Thyroid gland (tissue), 4 donors: ENCODE measurements around the gene ACYP2. TPM values are rescaled to one million over a fixed set of nuclear protein-coding genes. Genes with fewer than 3 reads are reported as not detected.
"Not testable (repeated sequence)": the region's sequence is repeated elsewhere in the genome, so short reads cannot be mapped to it uniquely, and the experiment has no call there.

Experiments
- DNase-seq, 2 donors: peaks; one replicate each; pipeline ENCODE4 v3.0.0-alpha.2; 2019
- H3K27ac ChIP-seq, 3 donors: fragments of 200-600 bp; sonication (generic); 1 replicate in 2 of 3; 2 replicates in 1 of 3; pipeline ENCODE4 v1.5.1; 2016 to 2019; ENCODE audit warnings: mild to moderate bottlenecking in 1 of 3, moderate library complexity in 1 of 3
- H3K27me3 ChIP-seq: fragments of 200-600 bp; sonication (generic); one replicate; pipeline ENCODE4 v1.5.1; 2019
- H3K36me3 ChIP-seq, 2 donors: fragments of 200-600 bp; sonication (generic); one replicate each; pipeline ENCODE4 v1.5.1; 2016 to 2019
- H3K4me1 ChIP-seq, 2 donors: fragments of 200-600 bp; sonication (generic); one replicate each; pipeline ENCODE4 v1.5.1; 2017 to 2019
- H3K4me3 ChIP-seq, 3 donors: fragments of 200-600 bp; sonication (generic); replicated peaks in 1 of 3; 1 replicate in 2 of 3; 2 replicates in 1 of 3; pipeline ENCODE4 v1.5.1; 2016; ENCODE audit warnings: mild to moderate bottlenecking in 1 of 3
- H3K9me3 ChIP-seq: fragments of 200-600 bp; sonication (generic); one replicate; pipeline ENCODE4 v1.5.1; 2017
- POLR2A ChIP-seq, 2 donors: fragments of 450-650 bp; IDR thresholded peaks; one replicate each; pipeline ENCODE4 v1.6.1; 2017; ENCODE audit warnings: antibody characterized with exemption in 2 of 2, mild to moderate bottlenecking in 2 of 2, moderate library complexity in 1 of 2
- WGBS, 2 donors: methylation state at CpG; one replicate each; pipeline ENCODE4 v1.1.5; 2017; 5-methylcytosine and 5-hydroxymethylcytosine counted together
- intact Hi-C: fragments of 100-400 bp; cut with DNase I; formaldehyde crosslinking; loops from one replicate; pipeline ENCODE4 v1.15.1; 2023
- total RNA-seq, 4 donors: library from RNA; depleted of rRNA; stranded (reverse); fragments of >200 nt; gene quantifications; one replicate each; pipeline ENCODE4 v1.2.3, GENCODE V29; 2016
- TF ChIP-seq, protein P1 (sequence below), 6 experiments: fragments of 200-600 bp in 3 of 6; fragments of 450-650 bp in 3 of 6; sonication (generic) in 3 of 6; IDR thresholded peaks; one replicate each; pipeline ENCODE4 v1.5.1; 2016 to 2019; ENCODE audit warnings: antibody characterized with exemption in 6 of 6, mild to moderate bottlenecking in 2 of 6, inconsistent platforms in 1 of 6, moderate library complexity in 1 of 6

ACYP2 gene
- 10 to 100 TPM; 14.1 to 29.2 (median 26.2) TPM for total RNA-seq

DNA sequence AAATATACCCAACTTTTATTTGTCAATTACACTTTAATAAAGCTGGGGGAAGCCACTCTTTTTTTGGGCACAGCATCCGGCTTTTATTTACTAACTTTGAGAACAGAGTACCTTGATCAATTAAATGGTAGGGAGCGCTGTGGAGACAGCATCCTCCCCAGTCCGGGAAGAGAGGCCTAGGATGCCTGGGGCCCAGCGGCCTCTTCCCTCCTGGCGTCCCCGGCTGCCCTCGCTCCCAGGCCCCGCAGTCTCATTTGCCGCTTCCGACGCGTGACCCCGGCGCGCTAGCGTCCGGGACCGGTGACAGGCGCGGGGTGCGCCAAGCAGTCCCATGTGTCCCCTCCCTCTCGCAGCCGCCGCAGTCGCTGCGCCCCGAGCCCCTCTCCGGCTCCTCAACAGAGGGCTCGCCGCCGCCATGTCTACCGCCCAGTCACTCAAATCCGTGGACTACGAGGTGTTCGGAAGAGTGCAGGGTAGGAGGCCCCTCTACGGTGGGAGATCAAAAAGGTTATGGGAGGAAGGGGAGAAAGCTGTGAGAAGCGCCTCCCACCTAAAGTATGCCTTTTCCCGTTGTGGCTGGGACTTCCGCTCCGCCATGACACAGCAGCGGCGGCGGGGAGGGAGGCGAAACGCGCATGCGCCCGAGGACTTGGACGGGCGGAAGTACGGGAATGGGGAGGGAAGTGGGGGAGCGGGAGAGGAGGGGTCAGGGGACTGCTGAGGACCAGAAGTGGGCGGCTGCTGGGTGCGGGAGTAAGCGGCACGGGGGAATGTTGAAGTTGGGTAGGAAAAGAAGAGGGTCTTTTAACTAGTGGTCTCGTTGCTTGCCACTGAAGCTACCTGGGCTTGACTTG lies at the start of gene ACYP2:
ACYP2 (plus strand) TSS at position 332 of the 854 bp plus-strand sequence.
- Histone ChIP-seq H3K27ac (peak within 1 kb of the TSS; percentile 96 to 100 (median 99)), H3K9me3 (no peaks in the 10 kb centered on the region), H3K4me1 (peaks cover 5 to 8% of the 10 kb centered on the region in 2 donors), H3K4me3 (peak within 1 kb of the TSS; percentile 12 to 79 (median 13)), H3K36me3 (no peaks in the 10 kb centered on the region), H3K27me3 (no peaks in the 10 kb centered on the region)
- DNase-seq, result peak; percentile 96
- intact Hi-C loops, result no loop called here
- 0 to 1% methylated on average over 31 to 44 of the region's 57 CpGs for WGBS, 2 donors
- TF ChIP-seq, protein P1, sequence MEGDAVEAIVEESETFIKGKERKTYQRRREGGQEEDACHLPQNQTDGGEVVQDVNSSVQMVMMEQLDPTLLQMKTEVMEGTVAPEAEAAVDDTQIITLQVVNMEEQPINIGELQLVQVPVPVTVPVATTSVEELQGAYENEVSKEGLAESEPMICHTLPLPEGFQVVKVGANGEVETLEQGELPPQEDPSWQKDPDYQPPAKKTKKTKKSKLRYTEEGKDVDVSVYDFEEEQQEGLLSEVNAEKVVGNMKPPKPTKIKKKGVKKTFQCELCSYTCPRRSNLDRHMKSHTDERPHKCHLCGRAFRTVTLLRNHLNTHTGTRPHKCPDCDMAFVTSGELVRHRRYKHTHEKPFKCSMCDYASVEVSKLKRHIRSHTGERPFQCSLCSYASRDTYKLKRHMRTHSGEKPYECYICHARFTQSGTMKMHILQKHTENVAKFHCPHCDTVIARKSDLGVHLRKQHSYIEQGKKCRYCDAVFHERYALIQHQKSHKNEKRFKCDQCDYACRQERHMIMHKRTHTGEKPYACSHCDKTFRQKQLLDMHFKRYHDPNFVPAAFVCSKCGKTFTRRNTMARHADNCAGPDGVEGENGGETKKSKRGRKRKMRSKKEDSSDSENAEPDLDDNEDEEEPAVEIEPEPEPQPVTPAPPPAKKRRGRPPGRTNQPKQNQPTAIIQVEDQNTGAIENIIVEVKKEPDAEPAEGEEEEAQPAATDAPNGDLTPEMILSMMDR (IDR thresholded peaks at IDR 0.05), result peak in 3 of 6 experiments; percentile 6 to 23 (median 16)
- TF ChIP-seq POLR2A (IDR thresholded peaks at IDR 0.05), result peak in 1 of 2 donors; percentile 93

DNA sequence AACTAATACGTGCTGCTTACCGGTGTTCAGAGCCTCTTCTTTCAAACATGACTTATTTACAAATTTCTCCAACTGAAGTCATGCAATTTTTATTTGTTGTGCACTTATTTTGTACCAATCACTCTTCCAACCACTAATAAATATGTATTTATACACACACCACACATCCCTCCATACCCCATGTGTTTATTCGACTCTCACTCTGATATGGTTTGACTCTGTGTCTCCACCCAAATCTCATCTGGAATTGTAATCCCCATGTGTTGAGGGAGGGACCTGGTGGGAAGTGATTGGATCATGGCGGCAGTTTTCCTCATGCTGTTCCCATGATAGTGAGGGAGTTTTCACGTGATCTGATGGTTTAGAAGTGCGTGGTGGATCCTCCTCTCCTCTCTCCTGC lies 49.5 kb upstream of the ACYP2 start:
- H3K27me3 ChIP-seq, result no peaks in the 10 kb centered on the region
- H3K36me3 ChIP-seq, result no peaks in the 10 kb centered on the region
- no peak for TF ChIP-seq POLR2A (IDR thresholded peaks at IDR 0.05)
- TF ChIP-seq, protein P1 (IDR thresholded peaks at IDR 0.05), result no peak
- WGBS, 2 donors, result 94 to 96% methylated on average over 6 of the region's 6 CpGs
- no peak for DNase-seq
- no peaks in the 10 kb centered on the region for H3K9me3 ChIP-seq
- no peak overlapping the region for H3K27ac ChIP-seq
- peaks cover 4 to 9% of the 10 kb centered on the region in 2 donors for H3K4me1 ChIP-seq
- intact Hi-C loops, result no loop called here
- H3K4me3 ChIP-seq, result no peak overlapping the region

DNA sequence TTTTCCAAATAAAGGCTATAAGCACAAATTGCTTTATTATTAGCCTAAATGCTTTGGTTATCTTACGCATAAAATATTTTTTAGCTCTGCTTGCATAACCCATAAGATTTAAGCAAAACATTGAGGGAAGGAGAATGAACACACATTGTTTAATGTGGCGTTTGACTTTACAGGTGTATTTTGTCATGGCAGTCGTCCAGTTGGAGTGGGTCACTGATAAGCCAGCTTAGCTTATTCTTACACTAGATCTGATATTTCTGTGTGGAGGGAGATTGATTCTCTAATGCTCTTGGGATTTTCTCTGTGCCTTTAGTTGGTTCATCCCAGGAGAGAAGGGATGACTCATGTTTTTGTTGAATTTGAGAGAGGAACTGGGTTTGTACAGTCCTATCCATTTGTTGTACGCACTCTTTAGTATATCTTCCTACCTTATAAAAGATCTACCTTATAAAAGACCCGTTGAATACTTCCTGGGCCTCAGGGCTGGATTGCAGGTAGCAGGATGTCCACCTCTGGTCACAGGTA lies 47.5 kb upstream of the ACYP2 start:
- WGBS, 2 donors, result 85 to 89% methylated on average over 5 of the region's 5 CpGs
- intact Hi-C loops, result no loop called here
- peaks cover 4 to 12% of the 10 kb centered on the region in 2 donors for H3K4me1 ChIP-seq
- H3K4me3 ChIP-seq, result no peak overlapping the region
- H3K36me3 ChIP-seq, result no peaks in the 10 kb centered on the region
- no peak overlapping the region for H3K27ac ChIP-seq
- DNase-seq, result no peak
- H3K27me3 ChIP-seq, result no peaks in the 10 kb centered on the region
- H3K9me3 ChIP-seq, result no peaks in the 10 kb centered on the region
- no peak for TF ChIP-seq POLR2A (IDR thresholded peaks at IDR 0.05)
- TF ChIP-seq, protein P1 (IDR thresholded peaks at IDR 0.05), result no peak

DNA sequence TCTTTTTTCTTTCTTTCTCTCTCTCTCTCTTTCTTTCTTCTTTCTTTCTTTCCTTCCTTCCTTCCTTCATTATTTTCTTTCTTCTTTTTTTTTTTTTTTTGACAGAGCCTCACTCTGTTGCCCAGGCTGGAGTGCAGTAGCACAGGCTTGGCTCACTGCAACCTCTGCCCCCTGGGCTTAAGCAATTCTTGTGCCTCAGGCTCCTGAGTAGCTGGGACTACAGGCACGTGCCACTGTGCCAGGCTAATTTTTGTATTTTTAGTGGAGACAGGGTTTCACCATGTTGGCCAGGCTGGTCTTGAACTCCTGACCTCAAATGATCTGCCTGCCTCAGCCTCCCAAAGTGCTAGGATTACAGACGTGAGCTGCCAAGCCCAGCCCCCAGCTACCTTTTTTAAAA lies 42.9 kb upstream of the ACYP2 start:
- DNase-seq, H3K27me3 ChIP-seq, H3K36me3 ChIP-seq, intact Hi-C loops, H3K4me3 ChIP-seq, H3K9me3 ChIP-seq, H3K4me1 ChIP-seq, H3K27ac ChIP-seq: not testable (repeated sequence)
- 77 to 82% methylated on average over 2 of the region's 2 CpGs for WGBS, 2 donors

DNA sequence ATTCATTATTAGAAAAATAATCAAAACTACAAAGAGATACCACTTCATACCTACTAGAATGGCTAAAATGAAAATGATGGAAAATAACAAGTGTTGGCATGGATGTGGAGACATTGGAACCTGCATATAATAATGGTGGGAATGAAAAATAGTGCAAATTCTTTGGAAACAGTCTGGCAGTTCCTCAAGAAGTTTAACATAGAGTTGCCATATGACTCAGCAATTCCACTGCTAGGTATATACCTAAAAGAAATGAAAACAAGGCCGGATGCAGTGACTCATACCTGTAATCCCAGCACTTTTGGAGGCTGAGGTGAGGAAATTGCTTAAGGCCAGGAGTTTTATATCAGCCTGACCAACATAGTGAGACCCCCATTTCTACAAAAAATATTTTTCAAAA lies 41.6 kb upstream of the ACYP2 start:
- H3K27me3 ChIP-seq, result no peaks in the 10 kb centered on the region
- H3K9me3 ChIP-seq, result no peaks in the 10 kb centered on the region
- no peak for TF ChIP-seq POLR2A (IDR thresholded peaks at IDR 0.05)
- TF ChIP-seq, protein P1 (IDR thresholded peaks at IDR 0.05), result no peak
- intact Hi-C loops, result no loop called here
- H3K27ac ChIP-seq, result no peak overlapping the region
- WGBS, 2 donors, result 89 to 93% methylated on average over 1 of the region's 1 CpG
- H3K4me1 ChIP-seq, result peaks cover 4 to 8% of the 10 kb centered on the region in 2 donors
- no peak for DNase-seq
- no peaks in the 10 kb centered on the region for H3K36me3 ChIP-seq
- H3K4me3 ChIP-seq, result no peak overlapping the region
